Inferior parietal cortex (tissue), 1 donor: ENCODE data around the gene RNASEH1.

Source experiments
- DNase-seq: peaks from one replicate; pipeline ENCODE4 v3.0.0-alpha.2; 2016; ENCODE audit errors: extremely low spot score

RNASEH1 gene

DNA sequence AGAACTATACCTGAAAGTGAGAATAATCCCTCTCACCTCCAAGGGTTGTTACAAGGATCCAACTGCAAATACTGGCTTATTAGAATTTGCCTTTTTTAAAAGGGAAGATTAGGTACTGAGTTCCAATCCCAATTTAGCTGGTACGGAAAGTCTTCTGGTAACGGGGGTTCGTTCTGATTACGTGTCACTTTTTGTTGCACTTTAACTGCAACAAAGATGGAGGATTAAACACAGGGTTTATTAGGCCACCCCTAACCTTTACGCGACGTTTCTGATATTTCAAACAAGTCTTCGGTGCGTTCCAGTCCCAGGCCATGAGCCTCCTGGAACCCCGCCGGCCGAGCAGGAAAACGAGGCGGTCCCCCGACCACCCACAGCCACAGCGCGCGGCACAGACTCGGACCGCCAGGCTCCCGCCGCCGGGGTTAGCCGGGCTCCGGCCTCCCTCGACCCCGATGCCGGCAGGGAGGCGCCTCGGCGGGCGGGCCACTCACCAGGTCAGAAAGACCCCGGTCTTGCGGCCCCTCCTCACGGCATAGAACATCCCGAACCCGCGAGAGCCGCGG lies 411 bp downstream of the RNASEH1 start:
- no peak for DNase-seq

DNA sequence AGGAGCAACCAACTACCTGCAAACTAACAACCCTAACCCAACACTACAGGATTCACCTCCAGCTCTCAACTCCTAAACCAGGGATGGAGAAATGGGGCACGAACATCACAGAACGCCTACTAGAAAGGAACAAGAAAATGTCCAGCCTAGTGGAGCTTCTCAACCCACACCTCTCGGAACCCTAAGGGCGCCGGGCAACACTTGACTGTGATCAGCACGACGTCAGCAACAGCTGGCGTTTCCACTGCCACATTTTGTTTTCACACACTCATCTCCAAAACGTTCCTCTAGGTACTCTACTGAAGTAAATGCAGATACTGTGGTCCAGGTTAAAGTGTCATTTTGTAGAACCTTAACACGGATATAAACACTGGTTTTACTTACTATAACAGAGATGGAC lies 4.2 kb downstream of the RNASEH1 start:
- DNase-seq = no peak

DNA sequence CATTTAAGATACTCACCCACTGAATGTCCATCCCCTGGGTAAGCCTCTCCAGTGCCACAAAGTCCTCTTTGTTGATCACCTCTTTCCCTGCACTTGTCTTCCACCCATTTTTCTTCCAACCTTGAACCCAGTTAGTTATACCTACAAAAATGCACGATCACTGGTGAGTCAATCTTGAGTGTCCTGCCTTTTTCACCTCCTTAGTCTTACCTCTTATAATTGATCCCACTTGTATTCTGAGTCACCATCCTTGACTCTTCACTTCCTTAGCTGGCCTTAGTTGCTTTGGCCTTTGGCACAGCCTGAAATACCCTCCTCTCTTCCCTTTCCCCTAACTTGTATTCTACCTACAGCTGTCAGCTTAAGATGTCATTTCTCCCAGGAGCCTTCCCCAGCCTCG lies 10.2 kb downstream of the RNASEH1 start:
- no peak for DNase-seq

DNA sequence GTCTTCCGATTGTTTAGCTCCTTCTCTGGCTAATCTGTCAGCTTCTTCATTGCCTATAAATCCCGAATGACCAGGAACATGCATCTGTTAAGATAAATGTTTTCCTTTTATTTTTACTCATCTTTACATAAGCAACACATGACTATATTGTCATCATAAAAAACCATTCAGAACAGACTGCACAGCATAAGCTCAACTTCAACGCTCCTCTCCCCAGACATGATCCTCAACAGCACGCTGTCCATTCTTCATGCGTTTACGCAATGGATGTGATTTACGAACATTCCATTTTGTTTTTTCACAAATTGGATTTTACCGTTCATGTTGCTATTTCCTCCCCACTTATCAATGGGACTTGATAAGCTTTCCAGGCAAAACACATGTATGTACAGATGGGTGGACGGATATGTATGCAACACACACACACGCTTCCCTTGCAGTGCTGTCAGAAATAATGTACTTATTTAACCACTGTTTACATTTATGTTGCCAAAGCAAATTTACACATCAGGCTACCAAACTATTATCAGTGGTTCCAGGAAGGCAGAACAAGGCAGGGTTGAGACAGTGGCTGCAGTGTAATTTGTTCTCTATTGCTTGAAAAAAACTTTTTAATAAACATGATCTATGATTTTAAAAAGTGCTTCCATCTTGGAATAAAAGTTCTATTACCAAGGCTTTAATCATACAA lies 12.2 kb downstream of the RNASEH1 start:
- DNase-seq = no peak

DNA sequence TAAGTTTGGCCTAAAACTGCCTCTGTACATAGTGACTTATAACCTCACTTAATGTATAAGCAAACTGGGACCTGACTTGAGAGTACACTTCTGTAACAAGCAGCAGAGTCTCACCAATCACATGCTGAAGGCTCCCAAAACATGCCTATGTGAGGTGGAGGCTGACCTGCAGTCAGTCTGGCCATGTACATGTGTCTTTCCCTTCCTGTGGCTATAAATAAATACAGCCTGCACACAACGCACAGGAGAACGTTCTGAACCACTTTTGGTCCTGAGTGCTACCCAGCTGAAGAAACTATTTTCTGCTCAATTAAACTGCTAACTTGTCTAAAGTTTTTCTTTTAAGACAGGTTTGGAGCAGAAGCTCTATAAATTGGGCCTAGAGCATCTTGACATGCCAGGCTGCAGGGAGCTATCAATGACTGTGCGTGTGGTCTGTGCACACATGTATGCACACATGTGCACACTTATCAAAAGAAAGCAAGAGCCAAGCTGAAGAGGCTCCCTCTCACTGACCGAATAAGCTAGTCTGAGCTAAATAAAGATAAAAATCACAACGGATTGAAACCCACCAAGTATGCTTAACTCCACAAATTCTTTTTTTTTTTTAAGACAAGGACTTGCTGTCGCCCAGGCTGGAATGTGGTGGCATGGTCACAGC lies 15.0 kb downstream of the RNASEH1 start:
- DNase-seq = no peak

DNA sequence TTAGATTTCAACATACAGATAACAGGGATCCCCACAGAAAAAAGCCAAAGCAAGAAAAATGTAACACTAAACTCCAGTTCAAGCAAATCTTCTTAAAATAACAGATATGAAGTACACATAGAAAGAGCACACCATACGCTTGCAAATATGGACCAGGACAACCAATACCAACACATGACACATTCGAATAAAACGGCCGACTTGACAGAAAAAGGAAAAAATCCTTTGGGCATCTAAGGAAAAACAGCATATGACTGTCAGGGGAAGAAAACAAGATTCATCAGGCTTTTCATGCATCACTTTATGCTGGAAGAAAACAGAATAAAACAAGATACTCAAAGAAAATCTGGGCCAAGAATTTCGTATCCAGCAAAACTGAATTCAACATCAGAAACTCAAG lies 16.0 kb downstream of the RNASEH1 start:
- DNase-seq = no peak

DNA sequence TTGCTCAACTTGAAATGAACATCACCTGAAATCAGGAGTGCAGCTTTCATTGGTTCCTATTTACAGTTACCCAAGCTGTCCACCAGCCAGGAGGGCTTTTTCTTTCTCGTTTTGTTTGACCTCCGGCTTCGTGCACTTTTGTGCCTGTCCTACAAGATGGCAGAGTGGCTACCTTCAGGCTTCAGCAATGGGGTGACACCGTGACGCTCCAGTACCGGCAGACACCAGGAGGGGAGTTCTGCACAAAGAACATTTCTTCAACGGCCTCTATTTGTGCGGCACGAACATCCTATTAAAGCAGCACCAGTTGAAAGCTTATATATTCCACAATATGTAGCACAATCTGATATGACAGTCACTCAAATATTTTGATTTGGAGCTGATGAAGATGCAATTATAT lies 18.3 kb downstream of the RNASEH1 start:
- no peak for DNase-seq

DNA sequence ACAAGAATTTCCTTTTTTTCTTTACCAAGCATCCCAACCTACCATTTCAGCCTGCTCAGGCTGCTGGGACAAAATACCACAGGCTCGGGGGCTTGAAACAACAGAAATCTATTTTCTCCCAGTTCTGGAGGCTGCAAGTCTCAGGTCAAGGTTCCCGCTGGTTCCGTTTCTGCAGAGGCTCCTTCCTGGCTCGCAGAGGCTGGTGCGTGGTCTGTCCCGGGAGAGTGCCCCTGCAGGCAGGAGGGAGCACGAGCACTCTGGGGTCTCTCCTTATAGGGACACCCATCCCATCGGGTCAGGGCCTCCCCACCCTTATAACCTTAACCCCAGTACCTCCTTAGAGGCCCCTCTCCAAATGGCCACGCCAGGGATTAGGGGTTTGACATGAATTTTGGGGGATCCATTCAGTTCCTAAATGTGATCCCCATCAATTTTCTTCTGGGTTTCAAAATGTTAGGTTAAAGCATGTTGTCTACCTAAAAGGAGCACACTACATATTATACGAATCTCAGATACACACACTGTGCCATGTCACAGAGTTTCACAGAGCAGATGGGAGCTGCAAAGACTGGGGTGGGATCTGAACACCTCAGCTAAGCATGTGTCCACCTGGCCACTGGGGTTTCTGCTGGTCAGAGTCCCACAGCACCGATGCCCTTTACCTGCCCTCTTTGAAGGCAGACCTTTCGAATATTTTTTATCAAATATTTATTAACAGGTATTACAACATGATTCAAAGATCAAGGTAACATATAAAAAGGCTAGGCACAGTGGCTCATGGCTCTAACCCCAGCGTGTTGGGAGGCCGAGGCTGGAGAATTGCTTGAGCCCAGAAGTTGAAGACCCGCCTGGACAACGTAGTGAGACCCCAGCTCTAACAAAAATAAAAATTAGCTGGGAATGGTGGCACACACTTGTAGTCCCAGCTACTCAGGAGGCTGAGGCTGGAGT lies 21.2 kb downstream of the RNASEH1 start:
- no peak for DNase-seq

DNA sequence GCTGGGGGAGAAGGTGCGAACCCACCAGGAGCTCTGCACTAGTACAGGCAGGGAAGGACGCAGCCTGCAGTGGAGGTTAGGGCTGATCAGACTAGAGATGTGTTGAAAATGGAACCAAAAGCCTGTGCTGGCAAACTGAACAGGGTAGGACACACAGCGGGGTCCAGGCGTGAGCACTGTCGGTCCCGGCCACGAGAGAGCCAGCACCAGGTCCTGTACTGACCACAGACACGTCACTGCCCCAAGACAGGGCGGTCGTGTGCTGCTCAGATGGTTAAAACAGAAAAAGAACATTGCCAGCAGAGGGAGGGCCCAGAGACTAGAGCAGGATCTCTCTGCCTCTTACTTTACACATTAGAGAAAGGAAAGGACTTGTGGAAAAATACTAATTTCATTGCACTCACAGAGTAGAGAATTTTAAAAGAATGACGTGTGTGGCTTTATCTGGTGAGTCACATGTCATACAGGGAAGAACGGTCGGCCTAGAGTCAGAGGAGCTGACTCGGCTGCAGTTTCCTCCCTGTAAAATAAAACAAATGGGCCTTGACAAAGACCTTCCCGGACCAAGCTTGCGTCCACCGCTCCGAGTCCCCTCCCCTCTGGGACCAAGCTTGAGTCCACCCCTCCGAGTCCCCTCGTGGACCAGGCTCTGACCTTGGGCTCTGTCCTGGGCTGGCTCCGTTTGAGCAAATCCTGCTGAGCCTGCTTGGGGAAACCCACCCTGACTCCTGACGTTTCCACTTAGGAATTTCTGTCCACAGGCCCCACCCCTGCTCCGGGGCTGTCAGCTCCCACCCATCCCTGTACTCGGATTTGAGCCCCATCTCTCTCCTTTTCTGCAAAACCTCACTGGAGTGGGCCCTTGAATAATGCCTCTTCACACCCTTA lies 22.1 kb downstream of the RNASEH1 start:
- peak; percentile 44 for DNase-seq

DNA sequence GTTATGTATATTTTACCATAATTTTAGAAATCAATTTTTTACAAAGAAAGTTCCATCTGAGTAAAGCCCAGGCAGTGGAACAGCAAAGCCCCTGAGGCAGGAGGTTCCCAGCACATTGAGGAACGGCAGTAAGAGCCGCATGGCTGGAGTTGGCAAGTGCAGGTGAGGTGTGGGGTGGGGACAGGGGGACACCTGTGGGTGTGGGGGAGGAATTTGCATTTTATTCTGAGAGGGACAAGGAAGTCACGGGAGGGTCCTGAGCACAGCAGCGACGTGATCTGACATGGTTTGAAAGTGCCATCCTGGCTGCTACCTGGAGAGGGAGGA lies 22.7 kb downstream of the RNASEH1 start:
- DNase-seq = no peak

DNA sequence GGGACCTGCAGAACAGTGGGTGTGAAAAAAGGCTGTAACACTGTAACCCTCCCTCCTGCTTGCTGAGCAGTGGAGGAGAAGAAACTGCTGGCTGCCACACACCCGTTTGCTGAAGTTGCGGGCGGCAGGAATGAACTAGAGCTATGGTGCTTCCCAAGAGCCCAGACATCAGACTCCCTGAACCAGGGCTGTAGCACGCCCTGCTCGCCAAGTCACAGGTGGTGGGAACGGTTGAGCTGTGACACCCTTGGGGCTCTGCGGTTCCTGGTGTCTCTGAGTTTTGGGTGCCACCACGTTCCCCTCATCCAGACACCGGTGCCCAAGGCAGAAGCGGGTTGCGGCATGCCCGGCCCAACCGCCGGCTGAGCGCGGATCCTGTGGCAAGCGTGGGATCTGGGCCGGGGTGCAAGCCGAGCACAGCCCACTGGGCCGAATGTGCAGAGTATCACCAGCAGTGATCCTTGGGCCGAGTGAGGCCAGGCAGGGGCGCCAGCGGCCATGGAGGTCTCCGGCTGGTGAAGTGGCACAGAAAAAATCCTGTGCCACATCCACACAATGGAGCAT lies 23.8 kb downstream of the RNASEH1 start:
- no peak for DNase-seq

DNA sequence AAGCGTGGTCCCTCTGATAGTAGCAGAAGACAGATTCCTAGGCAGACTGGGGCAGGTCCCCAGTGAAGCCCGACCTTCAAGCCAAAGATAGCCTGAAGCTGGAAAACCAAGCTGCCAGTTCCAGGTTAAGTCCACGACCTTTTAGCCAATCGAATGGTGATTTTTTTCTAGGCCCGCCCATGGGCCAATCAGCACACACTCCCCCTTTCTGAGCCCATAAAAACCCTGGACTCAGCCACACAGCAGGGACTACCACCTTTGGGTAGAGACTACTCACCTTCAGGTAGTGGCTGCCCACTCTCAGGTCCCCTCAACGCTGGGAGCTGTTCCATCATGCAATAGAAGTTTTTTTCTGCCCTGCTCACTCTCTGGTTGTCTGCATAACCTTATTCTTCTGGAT lies 24.3 kb downstream of the RNASEH1 start:
- no peak for DNase-seq

DNA sequence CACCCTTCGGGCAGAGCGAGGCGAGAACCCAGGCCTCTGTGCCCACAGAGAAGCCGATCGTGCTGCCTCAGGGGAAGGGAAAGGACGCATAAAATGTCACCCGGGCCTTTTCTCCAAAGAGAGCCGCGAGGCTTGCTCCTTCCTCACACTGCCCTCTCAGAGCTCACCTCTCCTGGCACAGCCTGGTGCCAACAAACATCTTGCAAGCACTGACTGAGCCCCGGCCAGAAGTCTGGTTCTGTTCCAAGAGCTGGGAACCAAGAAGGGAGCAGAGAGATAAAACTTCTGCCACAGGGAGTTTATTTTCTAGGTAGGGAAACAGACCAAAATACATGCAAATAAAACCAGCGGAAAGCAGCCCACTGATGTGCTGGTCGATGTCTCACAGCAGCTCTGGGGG lies 25.2 kb downstream of the RNASEH1 start:
- no peak for DNase-seq

DNA sequence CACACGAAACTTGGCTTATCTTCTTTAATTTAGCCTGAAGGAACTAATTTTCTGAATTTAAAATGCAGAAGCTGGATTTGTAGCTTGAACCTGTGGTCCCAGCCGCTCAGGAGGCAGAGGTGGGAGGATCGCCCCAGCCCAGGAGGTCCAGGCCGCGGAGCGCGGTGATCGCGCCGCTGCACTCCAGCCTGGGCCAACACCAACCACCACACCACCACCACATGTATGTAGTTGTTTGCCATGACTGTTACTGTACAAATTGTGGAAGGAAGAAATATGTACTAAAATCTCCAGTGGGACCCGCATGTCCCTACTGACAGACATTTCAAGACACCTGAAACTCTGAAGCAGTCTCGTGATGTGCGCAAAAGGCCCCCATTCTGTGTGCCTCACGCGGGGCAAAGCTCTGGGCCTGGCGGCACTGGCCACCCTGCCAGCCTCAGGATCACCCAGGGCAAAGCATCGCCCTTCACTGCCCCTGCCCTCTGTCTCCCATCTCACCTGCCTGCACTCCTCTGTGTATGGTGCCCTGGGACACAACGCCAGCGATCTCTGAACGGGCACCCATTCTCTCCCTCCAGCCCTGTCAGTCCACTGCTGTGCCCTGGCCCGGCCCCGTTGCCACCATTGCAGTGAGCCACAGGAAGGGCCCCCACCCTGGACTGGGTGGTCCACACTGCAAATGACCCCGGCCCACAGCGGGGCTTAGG lies 28.7 kb downstream of the RNASEH1 start:
- no peak for DNase-seq

DNA sequence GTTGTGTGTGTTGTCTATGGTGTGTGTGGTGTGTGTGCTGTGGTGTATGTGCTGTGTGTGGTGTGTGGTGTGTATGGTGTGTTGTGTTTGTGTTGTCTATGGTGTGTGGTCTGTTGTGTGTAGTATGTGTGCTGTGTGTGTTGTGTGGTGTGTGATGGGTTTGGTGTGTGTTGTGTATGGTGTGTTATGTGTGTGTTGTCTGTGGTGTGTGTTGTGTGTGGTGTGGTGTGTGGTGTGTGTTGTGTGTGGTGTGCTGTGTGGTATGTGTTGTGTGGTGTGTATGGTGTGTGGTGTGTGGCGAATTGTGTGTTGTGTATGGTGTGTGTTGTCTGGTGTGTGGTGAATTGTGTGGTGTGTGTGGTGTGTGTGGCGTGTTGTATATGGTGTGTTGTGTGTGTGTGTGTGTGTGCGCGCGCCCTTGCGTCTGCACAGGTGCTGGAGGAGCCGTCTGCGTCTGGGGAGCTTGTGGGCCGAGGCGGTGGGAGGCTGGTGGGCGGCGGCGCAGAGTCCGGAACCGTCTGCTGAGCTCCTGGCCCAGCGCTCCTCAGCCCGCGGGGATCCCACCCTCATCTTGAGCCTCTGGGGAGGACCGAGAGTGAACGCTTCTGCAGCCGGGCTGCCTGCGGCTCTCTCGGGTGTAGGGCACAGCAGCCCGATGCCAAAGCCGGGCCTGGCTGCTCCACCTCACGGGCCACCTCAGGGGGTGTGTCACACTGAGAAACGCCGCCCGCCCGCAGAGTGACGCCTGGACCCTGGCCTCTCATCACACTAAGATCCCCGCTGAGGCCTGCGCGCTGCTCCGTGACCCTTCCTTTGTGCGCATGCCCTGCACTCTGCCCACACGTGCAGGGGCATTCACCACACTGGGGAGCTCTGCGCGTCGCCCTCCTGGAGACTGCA lies 30.0 kb downstream of the RNASEH1 start:
- no peak for DNase-seq

DNA sequence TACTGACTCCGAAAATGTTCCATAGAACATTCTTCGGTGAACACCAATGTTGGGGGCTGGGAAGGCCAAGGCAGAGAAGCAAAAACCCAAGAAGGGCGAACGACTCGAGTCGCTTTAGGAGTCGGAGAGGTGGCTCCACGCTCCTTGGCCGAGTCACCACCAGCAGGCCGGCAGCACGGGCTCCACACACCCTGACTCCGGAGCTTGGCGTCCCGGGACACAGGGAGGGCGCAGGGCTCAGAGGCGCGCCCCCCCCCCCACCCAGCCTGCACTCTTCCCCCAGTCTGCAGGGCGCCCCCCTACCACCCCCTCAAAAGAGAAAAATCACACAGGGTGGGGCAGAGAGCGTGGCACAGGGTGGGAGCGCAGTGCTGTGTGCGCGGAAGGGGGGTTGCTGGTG lies 31.3 kb downstream of the RNASEH1 start:
- DNase-seq = no peak

DNA sequence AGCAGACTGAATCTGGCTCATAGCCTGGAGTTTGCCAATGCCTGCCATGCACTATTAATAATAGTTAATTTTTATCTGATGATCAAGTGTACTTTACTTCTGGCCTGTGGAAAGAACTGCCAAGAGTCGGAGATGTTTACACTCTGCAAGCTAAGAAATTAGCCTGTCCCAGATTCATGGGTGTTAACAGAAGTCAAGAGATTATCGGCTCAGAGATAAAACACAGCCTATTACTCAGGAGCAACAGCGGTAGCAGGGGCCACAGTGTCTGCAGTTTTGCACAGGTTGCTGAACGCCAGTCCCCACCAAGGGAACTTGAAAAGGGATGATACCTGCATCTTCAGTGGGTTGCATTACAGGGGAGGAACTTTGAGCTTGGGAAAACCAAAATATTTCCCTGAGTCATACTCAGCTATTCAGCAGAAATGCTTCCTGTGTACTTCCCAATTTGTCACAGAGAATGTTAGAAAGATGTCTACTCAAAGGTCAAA lies 34.5 kb downstream of the RNASEH1 start:
- DNase-seq = no peak

DNA sequence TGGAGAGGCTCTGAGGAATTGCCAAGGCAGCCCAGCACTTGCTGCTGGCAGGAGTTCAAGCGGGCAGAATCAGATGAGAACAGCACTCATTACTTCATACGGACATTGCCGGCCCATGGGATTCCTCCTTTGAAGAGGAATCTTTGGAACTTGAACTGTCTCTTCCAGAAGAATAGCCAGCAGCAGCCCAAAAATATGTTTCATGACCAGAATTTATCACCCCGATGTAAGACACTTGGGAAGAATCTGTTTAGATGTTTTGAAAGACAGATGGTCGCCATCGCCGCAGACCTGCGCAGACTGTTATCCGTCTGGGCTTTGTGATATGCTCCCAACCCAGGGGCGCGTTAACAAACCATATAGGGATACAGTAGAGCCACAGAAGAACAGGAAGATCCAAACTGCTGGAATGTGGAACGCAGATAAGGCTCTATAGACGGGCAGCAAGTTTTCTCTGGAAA lies 35.1 kb downstream of the RNASEH1 start:
- DNase-seq = no peak

DNA sequence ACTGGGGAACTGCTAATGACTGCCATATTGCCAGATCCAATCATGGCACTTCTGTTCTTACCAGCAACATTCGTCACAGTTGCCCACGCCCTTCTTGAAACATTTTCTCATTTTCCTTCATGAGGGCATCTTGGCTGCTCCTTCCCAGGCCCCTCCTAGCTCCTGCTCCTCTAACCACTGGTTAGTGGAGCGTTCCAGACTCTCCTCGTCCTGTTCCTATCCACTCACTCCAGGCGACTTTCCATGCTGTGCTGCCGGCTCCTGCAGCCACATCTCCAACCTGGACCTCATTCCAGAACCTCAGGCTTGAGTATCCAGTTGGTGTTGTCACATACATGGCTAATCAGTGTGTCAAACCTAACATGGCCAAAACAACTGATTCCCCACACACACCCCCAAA lies 37.5 kb downstream of the RNASEH1 start:
- DNase-seq = no peak
